GM23338 (cell line): ENCODE measurements around the gene DEFB124. TPM values are rescaled to one million over a fixed set of nuclear protein-coding genes. Genes with fewer than 3 reads are reported as not detected.

Source experiments
- ATAC-seq: fragments of 200-7000 bp; cut with Tn5 transposase; 3 replicates; pipeline ENCODE4 v1.9.1; 2020
- DNase-seq: peaks from one replicate; pipeline ENCODE4 v3.0.0-alpha.2; 2015; ENCODE audit warnings: low spot score
- H2AFZ ChIP-seq: fragments of 200-600 bp; sonication (generic); 2 replicates; pipeline ENCODE4 v1.8.0; 2016; ENCODE audit warnings: antibody characterized with exemption, mild to moderate bottlenecking, moderate library complexity
- H3F3A ChIP-seq: fragments of 200-600 bp; sonication (generic); replicated peaks from 2 replicates; pipeline ENCODE4 v1.8.0; 2017; ENCODE audit warnings: antibody characterized with exemption, mixed run types, low read depth
- H3K27ac ChIP-seq: fragments of 200-600 bp; sonication (generic); 2 replicates; pipeline ENCODE4 v1.6.1; 2016; ENCODE audit warnings: low read depth
- H3K27me3 ChIP-seq: fragments of 200-600 bp; sonication (generic); 2 replicates; pipeline ENCODE4 v1.8.0; 2016; ENCODE audit warnings: mild to moderate bottlenecking, mixed run types, moderate library complexity; ENCODE audit not compliant: insufficient read depth
- H3K36me3 ChIP-seq: fragments of 200-600 bp; sonication (generic); 2 replicates; pipeline ENCODE4 v1.8.0; 2016; ENCODE audit warnings: mild to moderate bottlenecking; ENCODE audit not compliant: insufficient read depth
- H3K4me1 ChIP-seq: fragments of 200-600 bp; sonication (generic); 2 replicates; pipeline ENCODE4 v1.8.0; 2016; ENCODE audit warnings: mild to moderate bottlenecking, moderate library complexity; ENCODE audit not compliant: insufficient read depth
- H3K4me2 ChIP-seq: fragments of 200-600 bp; sonication (generic); 2 replicates; pipeline ENCODE4 v1.7.1; 2017; ENCODE audit warnings: mixed run types
- H3K4me3 ChIP-seq: fragments of 200-600 bp; sonication (generic); 2 replicates; pipeline ENCODE4 v1.6.1; 2016; ENCODE audit warnings: mixed run types
- H3K79me2 ChIP-seq: fragments of 200-600 bp; sonication (generic); replicated peaks from 2 replicates; pipeline ENCODE4 v1.8.0; 2017; ENCODE audit warnings: mild to moderate bottlenecking; ENCODE audit not compliant: insufficient read depth
- H3K9me2 ChIP-seq: fragments of 200-600 bp; sonication (generic); 2 replicates; pipeline ENCODE4 v1.8.0; 2017; ENCODE audit not compliant: insufficient read depth
- H4K20me1 ChIP-seq: fragments of 200-600 bp; sonication (generic); replicated peaks from 2 replicates; pipeline ENCODE4 v1.8.0; 2017; ENCODE audit warnings: mild to moderate bottlenecking; ENCODE audit not compliant: insufficient read depth
- H3K27ac Mint-ChIP-seq: 2 replicates; pipeline ENCODE4 v1.8.0; 2020; ENCODE audit warnings: inconsistent platforms, mild to moderate bottlenecking, moderate library complexity, mixed read lengths
- H3K27me3 Mint-ChIP-seq: 3 replicates; pipeline ENCODE4 v1.8.0; 2022; ENCODE audit warnings: low read depth, mild to moderate bottlenecking, moderate library complexity, mixed read lengths, inconsistent platforms; ENCODE audit not compliant: insufficient read depth, poor library complexity
- H3K36me3 Mint-ChIP-seq: 3 replicates; pipeline ENCODE4 v1.8.0; 2021; ENCODE audit warnings: low read depth, mild to moderate bottlenecking, inconsistent platforms, moderate library complexity, mixed read lengths
- H3K4me1 Mint-ChIP-seq: 3 replicates; pipeline ENCODE4 v1.8.0; 2020; ENCODE audit warnings: mild to moderate bottlenecking, inconsistent platforms, mixed read lengths
- H3K4me3 Mint-ChIP-seq: 3 replicates; pipeline ENCODE4 v1.8.0; 2021; ENCODE audit warnings: moderate library complexity, mild to moderate bottlenecking, inconsistent platforms, mixed read lengths
- H3K9me3 Mint-ChIP-seq: 3 replicates; pipeline ENCODE4 v1.8.0; 2020; ENCODE audit warnings: moderate library complexity, mild to moderate bottlenecking, inconsistent platforms, mixed read lengths
- CREB1 ChIP-seq: fragments of 250-450 bp; sonication (Bioruptor Pico); IDR thresholded peaks from 2 replicates; pipeline ENCODE4 v1.5.0; 2020; ENCODE audit warnings: low read depth, mild to moderate bottlenecking, moderate library complexity
- EZH2phosphoT487 ChIP-seq: fragments of 200-600 bp; sonication (generic); IDR thresholded peaks from one replicate; pipeline ENCODE4 v1.8.1; 2018; ENCODE audit warnings: antibody characterized with exemption; ENCODE audit not compliant: unreplicated experiment
- JUNB ChIP-seq: IDR thresholded peaks from one replicate; pipeline ENCODE4 v1.6.1; 2016; ENCODE audit warnings: antibody characterized with exemption; ENCODE audit not compliant: unreplicated experiment
- NANOG ChIP-seq: IDR thresholded peaks from 2 replicates; pipeline ENCODE4 v1.6.1; 2016; ENCODE audit warnings: antibody characterized with exemption, borderline replicate concordance
- REST ChIP-seq: IDR thresholded peaks from one replicate; pipeline ENCODE4 v1.6.1; 2018; ENCODE audit warnings: antibody characterized with exemption; ENCODE audit not compliant: unreplicated experiment
- ZNF114 ChIP-seq: fragments of 250-450 bp; sonication (Bioruptor Pico); IDR thresholded peaks from 2 replicates; pipeline ENCODE4 v1.5.0; 2020; ENCODE audit warnings: mild to moderate bottlenecking, moderate library complexity
- polyA plus RNA-seq: library from polyadenylated mRNA; unstranded; fragments of >200 nt; fragmentation: Nextera tagmentation; extraction: Ambion mirVana; gene quantifications from 2 replicates; pipeline ENCODE4 v1.2.1, GENCODE V29; 2016
- total RNA-seq: library from RNA; depleted of rRNA; stranded (reverse); fragments of >200 nt; shearing (Covaris generic); gene quantifications from 2 replicates; pipeline ENCODE4 v1.2.3, GENCODE V29; 2014
- TF ChIP-seq, protein P1 (sequence below), 2 experiments: fragments of 200-600 bp in 1 of 2; sonication (generic) in 1 of 2; conservative IDR thresholded peaks; 2 replicates each; pipeline versions ENCODE4 v1.5.1 to v1.6.1; 2016 to 2017; ENCODE audit warnings: antibody characterized with exemption in 2 of 2, low read depth in 2 of 2, mild to moderate bottlenecking in 2 of 2, moderate library complexity in 1 of 2
- TF ChIP-seq, protein P2 (sequence below): IDR thresholded peaks from 2 replicates; pipeline ENCODE4 v1.6.1; 2016; ENCODE audit warnings: antibody characterized with exemption

The DEFB124 gene
- total and polyA plus RNA-seq, 2 experiments from 2014 or later: 0.52 TPM; not detected in 1

GRCh38 chr20:31452575-31452974, 22.4 kb downstream of the DEFB124 start:
- no peaks in the 10 kb centered on the region for H3F3A ChIP-seq
- no peak overlapping the region for H3K4me2 ChIP-seq
- no peak overlapping the region for H2AFZ ChIP-seq
- no peaks in the 10 kb centered on the region for H3K4me1 ChIP-seq
- TF ChIP-seq JUNB: no peak
- TF ChIP-seq CREB1: no peak
- no peak for TF ChIP-seq NANOG
- TF ChIP-seq, protein P1, sequence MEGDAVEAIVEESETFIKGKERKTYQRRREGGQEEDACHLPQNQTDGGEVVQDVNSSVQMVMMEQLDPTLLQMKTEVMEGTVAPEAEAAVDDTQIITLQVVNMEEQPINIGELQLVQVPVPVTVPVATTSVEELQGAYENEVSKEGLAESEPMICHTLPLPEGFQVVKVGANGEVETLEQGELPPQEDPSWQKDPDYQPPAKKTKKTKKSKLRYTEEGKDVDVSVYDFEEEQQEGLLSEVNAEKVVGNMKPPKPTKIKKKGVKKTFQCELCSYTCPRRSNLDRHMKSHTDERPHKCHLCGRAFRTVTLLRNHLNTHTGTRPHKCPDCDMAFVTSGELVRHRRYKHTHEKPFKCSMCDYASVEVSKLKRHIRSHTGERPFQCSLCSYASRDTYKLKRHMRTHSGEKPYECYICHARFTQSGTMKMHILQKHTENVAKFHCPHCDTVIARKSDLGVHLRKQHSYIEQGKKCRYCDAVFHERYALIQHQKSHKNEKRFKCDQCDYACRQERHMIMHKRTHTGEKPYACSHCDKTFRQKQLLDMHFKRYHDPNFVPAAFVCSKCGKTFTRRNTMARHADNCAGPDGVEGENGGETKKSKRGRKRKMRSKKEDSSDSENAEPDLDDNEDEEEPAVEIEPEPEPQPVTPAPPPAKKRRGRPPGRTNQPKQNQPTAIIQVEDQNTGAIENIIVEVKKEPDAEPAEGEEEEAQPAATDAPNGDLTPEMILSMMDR (conservative IDR thresholded peaks at IDR 0.05; ENCODE audit: low read depth in 2 of 2): no peak
- TF ChIP-seq, protein P2, sequence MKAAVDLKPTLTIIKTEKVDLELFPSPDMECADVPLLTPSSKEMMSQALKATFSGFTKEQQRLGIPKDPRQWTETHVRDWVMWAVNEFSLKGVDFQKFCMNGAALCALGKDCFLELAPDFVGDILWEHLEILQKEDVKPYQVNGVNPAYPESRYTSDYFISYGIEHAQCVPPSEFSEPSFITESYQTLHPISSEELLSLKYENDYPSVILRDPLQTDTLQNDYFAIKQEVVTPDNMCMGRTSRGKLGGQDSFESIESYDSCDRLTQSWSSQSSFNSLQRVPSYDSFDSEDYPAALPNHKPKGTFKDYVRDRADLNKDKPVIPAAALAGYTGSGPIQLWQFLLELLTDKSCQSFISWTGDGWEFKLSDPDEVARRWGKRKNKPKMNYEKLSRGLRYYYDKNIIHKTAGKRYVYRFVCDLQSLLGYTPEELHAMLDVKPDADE: no peak
- no peak for TF ChIP-seq EZH2phosphoT487
- no peak for TF ChIP-seq ZNF114 (CRISPR knock-in tag)
- TF ChIP-seq REST: no peak
- Mint-ChIP-seq H3K27ac (no peak overlapping the region), H3K9me3 (peaks cover 87% of the 10 kb centered on the region), H3K27me3 (peaks cover 12% of the 10 kb centered on the region), H3K36me3 (peaks cover 20% of the 10 kb centered on the region), H3K4me3 (no peak overlapping the region), H3K4me1 (no peaks in the 10 kb centered on the region)
- H3K27me3 ChIP-seq: no peaks in the 10 kb centered on the region
- H3K27ac ChIP-seq: no peak overlapping the region
- DNase-seq (no peak), ATAC-seq (no peak)
- no peaks in the 10 kb centered on the region for H3K79me2 ChIP-seq
- 0 out of 2 replicates have a peak, but pooled peaks cover 2% of the 10 kb centered on the region for H3K9me2 ChIP-seq
- H3K4me3 ChIP-seq: no peak overlapping the region
- no peaks in the 10 kb centered on the region for H3K36me3 ChIP-seq
- H4K20me1 ChIP-seq: no peaks in the 10 kb centered on the region
